K562 (cell line): ENCODE measurements around the gene PTCRA. TPM values are rescaled to one million over a fixed set of nuclear protein-coding genes. Genes with fewer than 3 reads are reported as not detected.
A peak's percentile ranks its signal among the peaks of the same experiment; 100 is the strongest.

Experiments used
- BRF2 ChIP-seq: IDR thresholded peaks from 3 replicates; pipeline ENCODE4 v1.6.1; 2011; ENCODE audit warnings: borderline replicate concordance, mild to moderate bottlenecking; ENCODE audit not compliant: insufficient read length, insufficient read depth
- E2F4 ChIP-seq: sonication (generic); formaldehyde crosslinking; IDR thresholded peaks from 2 replicates; pipeline ENCODE4 v1.8.0; 2022; ENCODE audit warnings: mild to moderate bottlenecking, low read depth, missing genetic modification reagents
- HOMEZ ChIP-seq: fragments of 250-450 bp; sonication (Bioruptor Pico); IDR thresholded peaks from 2 replicates; pipeline ENCODE4 v1.4.0; 2020; ENCODE audit warnings: mild to moderate bottlenecking, moderate library complexity
- MBD1 ChIP-seq: fragments of 250-450 bp; sonication (Bioruptor Pico); IDR thresholded peaks from 2 replicates; pipeline ENCODE4 v1.8.0; 2022; ENCODE audit warnings: inconsistent platforms
- NBN ChIP-seq: fragments of 450-650 bp; IDR thresholded peaks from 2 replicates; pipeline ENCODE4 v1.6.1; 2016; ENCODE audit warnings: low read depth, mild to moderate bottlenecking
- NFYB ChIP-seq: IDR thresholded peaks from 2 replicates; pipeline ENCODE4 v1.6.1; 2011; ENCODE audit warnings: mild to moderate bottlenecking, moderate library complexity; ENCODE audit not compliant: insufficient read length; ENCODE audit errors: extremely low read depth
- PHB ChIP-seq: fragments of 250-450 bp; sonication (Bioruptor Pico); IDR thresholded peaks from 2 replicates; pipeline ENCODE4 v1.5.0; 2021
- RBM39 ChIP-seq: fragments of 200-400 bp; formaldehyde crosslinking; optimal IDR thresholded peaks from 2 replicates; pipeline ENCODE3; 2018; ENCODE audit warnings: low read depth, low read length
- RFX5 ChIP-seq: IDR thresholded peaks from 2 replicates; pipeline ENCODE4 v1.6.1; 2011; ENCODE audit warnings: low read depth, mild to moderate bottlenecking, improper control_type of control experiment, low read length
- SIX5 ChIP-seq, 2 experiments: IDR thresholded peaks; 2 replicates each; pipeline ENCODE4 v1.6.1; 2011; ENCODE audit warnings: low read length in 2 of 2, borderline replicate concordance in 1 of 2, low read depth in 1 of 2, mild to moderate bottlenecking in 1 of 2, moderate library complexity in 1 of 2; ENCODE audit not compliant: insufficient read depth in 1 of 2
- SMAD2 ChIP-seq: fragments of 150-350 bp; IDR thresholded peaks from 2 replicates; pipeline ENCODE4 v1.6.1; 2014; ENCODE audit warnings: low read depth, mild to moderate bottlenecking, low read length
- SNIP1 ChIP-seq: fragments of 450-650 bp; IDR thresholded peaks from 2 replicates; pipeline ENCODE4 v1.7.1; 2017; ENCODE audit warnings: low read depth, mild to moderate bottlenecking
- TCFL5 ChIP-seq: fragments of 250-450 bp; sonication (Bioruptor Pico); conservative IDR thresholded peaks from 2 replicates; pipeline ENCODE4 v1.6.1; 2021; ENCODE audit warnings: mild to moderate bottlenecking, moderate library complexity, matching md5 sums
- VEZF1 ChIP-seq: fragments of 200-800 bp; sonication (Bioruptor generic); IDR thresholded peaks from 2 replicates; pipeline ENCODE4 v1.6.1; 2017; ENCODE audit warnings: missing genetic modification characterization, missing compliant biosample characterization
- ZNF140 ChIP-seq: fragments of 250-450 bp; sonication (Bioruptor Pico); IDR thresholded peaks from 2 replicates; pipeline ENCODE4 v1.8.0; 2021; ENCODE audit warnings: moderate library complexity, mild to moderate bottlenecking, inconsistent platforms
- ZNF512 ChIP-seq: IDR thresholded peaks from 2 replicates; pipeline ENCODE4 v1.6.1; 2016; ENCODE audit warnings: missing genetic modification characterization, missing compliant biosample characterization
- ZNF583 ChIP-seq: fragments of 250-450 bp; sonication (Bioruptor Pico); IDR thresholded peaks from 2 replicates; pipeline ENCODE4 v1.4.0; 2020
- ZNF780A ChIP-seq: fragments of 250-450 bp; sonication (Bioruptor Pico); IDR thresholded peaks from 2 replicates; pipeline ENCODE4 v1.5.0; 2021; ENCODE audit warnings: mild to moderate bottlenecking
- polyA plus RNA-seq, 8 experiments: library from polyadenylated mRNA; depleted of rRNA in 4 of 8; stranded (reverse) in 5 of 8; unstranded in 3 of 8; fragments of >200 nt; fragmentation: Nextera tagmentation in 2 of 8; fragmentation: Illumina TruSeq in 1 of 8; extraction: Ambion mirVana in 2 of 8; extraction: Trizol in 1 of 8; gene quantifications; 2 replicates each; pipeline versions ENCODE4 v1.2.1 to v1.2.3, GENCODE V29; 2011 to 2014; ENCODE audit warnings: inconsistent platforms in 1 of 8, missing spikeins in 1 of 8
- total RNA-seq, 7 experiments: library from RNA; depleted of rRNA in 6 of 7; stranded (reverse); fragments of >200 nt in 6 of 7; fragmentation: Illumina TruSeq in 2 of 7; extraction: Trizol in 2 of 7; gene quantifications; 2 replicates each; pipeline versions ENCODE4 v1.2.1 to v1.2.3, GENCODE V29; 2011 to 2021; ENCODE audit warnings: low replicate concordance in 1 of 7

The PTCRA gene
- total and polyA plus RNA-seq, 9 of the 15 experiments (the other 6 are each of a cell fraction or from before 2014, with no cell fraction given) = 0.21 TPM; not detected in 8

GRCh38 chr6:42928986-42929820 lies 13.3 kb downstream of the PTCRA start, which contains the start of gene CNPY3 (continued):
- TF ChIP-seq ZNF583 (CRISPR knock-in tag) = no peak
- no peak for TF ChIP-seq TCFL5 (CRISPR knock-in tag)
- TF ChIP-seq BRF2 = no peak
- no peak for TF ChIP-seq MBD1 (CRISPR knock-in tag)
- TF ChIP-seq E2F4 (CRISPR knock-in tag) = peak; percentile 90
- 0 out of 2 replicates have a peak, but pooled peaks have one; percentile 16 for TF ChIP-seq NBN
- TF ChIP-seq VEZF1 (CRISPR knock-in tag) = peak; percentile 87
- no peak; the same call in 1 of the 2 replicates for TF ChIP-seq SNIP1
- peak; percentile 99 for TF ChIP-seq NFYB
- no peak for TF ChIP-seq ZNF140 (CRISPR knock-in tag)
- TF ChIP-seq PHB (CRISPR knock-in tag) = 0 out of 2 replicates have a peak, but pooled peaks have one; percentile 33
- no peak for TF ChIP-seq RBM39
- TF ChIP-seq HOMEZ (CRISPR knock-in tag) = no peak
- no peak for TF ChIP-seq ZNF780A (CRISPR knock-in tag)
- TF ChIP-seq SMAD2 = no peak
- TF ChIP-seq SIX5 (IDR thresholded peaks at IDR 0.05; ENCODE audit: borderline replicate concordance in 1 of 2, insufficient read depth in 1 of 2, low read depth in 1 of 2, low read length in 2 of 2) = no peak
- no peak; the same call in 1 of the 2 replicates for TF ChIP-seq RFX5
- no peak for TF ChIP-seq ZNF512 (tag)
